Left ventricle myocardium superior (tissue), 1 donor: ENCODE measurements around the gene TENM3. TPM values are rescaled to one million over a fixed set of nuclear protein-coding genes. Genes with fewer than 3 reads are reported as not detected.
"Not testable (repeated sequence)": the region's sequence is repeated elsewhere in the genome, so short reads cannot be mapped to it uniquely, and the experiment has no call there.

Experiments used
- ATAC-seq: fragments of 200-7000 bp; cut with Tn5 transposase; one replicate; pipeline ENCODE4 v1.9.1; 2020; ENCODE audit warnings: mild to moderate bottlenecking, moderate library complexity
- DNase-seq: peaks from one replicate; pipeline ENCODE4 v3.0.0-alpha.2; 2020
- intact Hi-C: fragments of 100-400 bp; cut with micrococcal nuclease; formaldehyde crosslinking; loops from one replicate; pipeline ENCODE4 v1.11.0; 2022
- long read RNA-seq: library from polyadenylated mRNA; unstranded; transcript quantifications from one replicate; pipeline ENCODE4 v2.0.0, GENCODE V29; 2021
- total RNA-seq: library from RNA; stranded (reverse); fragmentation: NEBNext Ultra II Directional; extraction: Animal tissue kit (Norgen Biotek cat#: 25700); gene quantifications from one replicate; pipeline ENCODE4 v1.2.1, GENCODE V29; 2021
- donor health status: DM: no; HTN: yes; CAD: no; lungs with severe emphysema.

TENM3 gene
- total RNA-seq, result 6.8 TPM
- long read RNA-seq, partial matches to known transcripts, result 2 of 3 reads
- long read RNA-seq, other reads (novel, unspliced or antisense), result 1 of 3 reads

DNA sequence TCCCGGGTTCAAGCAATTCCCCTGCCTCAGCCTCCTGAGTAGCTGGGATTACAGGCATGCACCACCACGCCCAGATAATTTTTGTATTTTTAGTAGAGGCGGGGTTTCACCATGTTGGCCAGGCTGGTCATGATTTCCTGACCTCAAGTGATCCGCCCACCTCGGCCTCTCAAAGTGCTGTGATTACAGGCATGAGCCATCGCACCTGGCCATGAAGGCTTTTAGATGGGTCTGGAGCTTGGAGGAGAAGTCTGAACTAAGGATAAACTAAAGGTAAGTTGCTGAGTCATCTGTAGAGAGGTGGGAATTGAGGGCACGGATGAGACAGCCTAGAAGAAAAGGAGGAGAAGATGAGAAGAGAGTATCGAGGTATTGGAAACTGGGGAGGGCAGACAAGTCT is at the start of gene TENM3:
TENM3 (plus strand) TSS at position 199 of the 400 bp plus-strand sequence. CDS start 80,619 bp downstream, outside the sequence.
- intact Hi-C loops, ATAC-seq, DNase-seq: not testable (repeated sequence)

DNA sequence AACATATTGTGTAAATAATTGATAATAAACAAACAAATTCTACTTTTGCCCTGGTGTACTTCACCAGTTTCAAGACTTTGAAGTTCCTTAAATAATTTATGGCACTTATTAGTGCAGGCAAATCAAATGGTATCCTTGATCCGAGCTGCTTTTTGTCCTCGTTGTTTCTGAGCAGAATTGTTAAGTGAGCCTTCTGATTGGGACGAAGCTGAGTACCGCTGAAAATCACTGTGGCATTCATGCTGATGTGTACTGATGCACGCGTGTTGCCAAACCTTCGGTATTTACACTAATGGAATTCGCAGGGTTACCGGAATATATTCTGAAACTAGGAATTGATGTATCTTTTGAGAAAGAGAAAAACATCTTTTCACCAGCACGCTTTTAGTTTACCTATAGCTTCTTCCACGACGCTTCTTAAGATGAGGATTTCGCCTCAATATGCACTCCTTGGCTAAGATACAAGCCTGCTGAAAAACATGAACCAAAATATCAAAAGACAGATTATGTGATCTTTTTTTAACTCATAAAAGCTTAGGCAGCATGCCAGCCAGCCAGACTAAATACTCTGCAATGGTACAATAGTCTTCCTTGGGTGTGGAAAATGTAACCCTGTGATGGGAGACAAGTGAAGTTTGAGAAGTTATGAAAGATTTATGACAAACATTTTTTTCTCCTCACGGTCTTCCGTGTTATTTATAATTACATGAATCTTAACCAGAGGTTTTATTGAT is 48.9 kb upstream of the TENM3 start:
- intact Hi-C loops, result no loop called here
- ATAC-seq, result no peak
- no peak for DNase-seq

DNA sequence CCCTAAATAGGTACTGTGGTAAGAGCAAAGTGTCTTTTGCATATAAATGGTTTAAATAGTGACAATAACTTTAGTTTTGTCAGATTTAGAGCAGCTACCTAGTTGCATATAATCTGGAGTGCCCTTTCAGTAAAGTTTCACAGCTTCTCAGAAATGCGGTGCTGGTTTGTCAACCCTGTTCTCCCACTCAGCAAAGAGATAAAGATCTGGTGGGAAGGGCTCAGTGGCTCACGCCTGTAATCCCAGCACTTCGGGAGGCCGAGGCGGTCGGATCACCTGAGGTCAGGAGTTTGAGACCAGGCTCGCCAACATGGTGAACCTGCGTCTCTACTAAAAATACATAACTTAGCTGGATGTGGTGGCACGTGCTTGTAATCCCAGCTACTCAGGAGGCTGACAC is 45.6 kb upstream of the TENM3 start:
- ATAC-seq (no peak), DNase-seq (no peak)
- intact Hi-C loops, result no loop called here

DNA sequence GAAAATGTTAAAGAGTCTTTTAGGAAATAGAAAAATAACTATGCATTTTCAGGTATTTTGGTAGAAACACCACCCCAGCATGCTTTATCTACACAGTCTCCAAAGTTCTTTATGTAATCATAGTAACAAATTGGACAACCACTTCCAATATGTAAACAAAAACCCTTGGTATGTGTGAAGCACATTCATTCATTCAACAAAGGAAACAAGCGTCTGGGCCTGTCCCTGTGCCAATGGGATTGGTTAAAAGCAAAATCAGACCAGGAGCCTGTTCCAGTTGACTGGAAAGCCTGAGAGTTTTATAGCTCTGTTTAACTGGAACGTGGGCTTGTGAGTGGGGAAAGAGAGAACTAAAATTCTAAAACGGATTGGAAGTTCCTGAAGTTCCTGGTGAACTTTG is 41.3 kb upstream of the TENM3 start:
- intact Hi-C loops, result no loop called here

DNA sequence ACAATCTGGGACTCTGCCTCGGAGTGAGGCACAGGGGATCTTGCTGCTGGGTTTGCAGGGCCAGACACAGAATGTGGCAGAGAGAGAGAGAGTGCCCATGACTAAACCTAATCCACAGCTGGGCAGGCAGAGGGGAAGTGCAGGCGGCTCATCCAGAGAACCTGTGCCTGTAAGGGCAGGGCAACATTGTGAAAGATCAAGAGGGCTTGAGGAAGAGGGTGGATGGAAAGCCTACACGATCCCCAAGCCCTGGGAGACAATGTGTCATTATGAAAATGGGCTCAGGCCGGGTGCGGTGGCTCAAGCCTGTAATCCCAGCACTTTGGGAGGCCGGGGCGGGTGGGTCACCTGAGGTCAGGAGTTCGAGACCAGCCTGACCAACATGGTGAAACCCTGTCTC is 40.6 kb upstream of the TENM3 start:
- ATAC-seq (no peak), DNase-seq (no peak)
- intact Hi-C loops, result no loop called here

More for the DNA sequence above, 41.3 kb upstream of the TENM3 start:
- ATAC-seq (no peak), DNase-seq (no peak)

DNA sequence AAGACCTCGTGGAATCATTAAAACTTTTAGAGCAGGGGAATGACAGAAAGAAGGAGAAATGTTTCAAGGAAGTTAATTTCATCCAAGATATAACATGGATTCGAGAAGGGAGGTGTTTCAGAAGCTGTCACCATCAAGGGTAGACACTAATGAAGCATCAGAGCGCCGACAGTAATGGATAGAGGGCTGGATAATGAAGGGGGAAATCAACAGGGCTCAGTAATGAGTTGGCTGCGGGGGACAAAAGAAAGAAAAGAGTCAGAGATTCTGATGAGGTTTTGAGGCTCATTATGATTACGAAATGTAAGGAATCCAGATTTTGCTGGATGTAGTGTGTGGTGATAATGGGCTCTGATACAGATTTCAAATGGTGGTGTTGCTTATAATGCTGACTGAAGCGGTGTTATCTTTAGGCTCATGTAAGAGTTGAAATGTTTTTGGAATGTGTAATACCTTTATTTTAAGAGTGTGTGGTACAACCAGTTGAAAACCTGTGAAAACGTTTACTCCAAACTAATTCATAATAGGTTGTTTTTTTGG is 39.3 kb upstream of the TENM3 start:
- ATAC-seq (no peak), DNase-seq (no peak)
- intact Hi-C loops, result no loop called here

DNA sequence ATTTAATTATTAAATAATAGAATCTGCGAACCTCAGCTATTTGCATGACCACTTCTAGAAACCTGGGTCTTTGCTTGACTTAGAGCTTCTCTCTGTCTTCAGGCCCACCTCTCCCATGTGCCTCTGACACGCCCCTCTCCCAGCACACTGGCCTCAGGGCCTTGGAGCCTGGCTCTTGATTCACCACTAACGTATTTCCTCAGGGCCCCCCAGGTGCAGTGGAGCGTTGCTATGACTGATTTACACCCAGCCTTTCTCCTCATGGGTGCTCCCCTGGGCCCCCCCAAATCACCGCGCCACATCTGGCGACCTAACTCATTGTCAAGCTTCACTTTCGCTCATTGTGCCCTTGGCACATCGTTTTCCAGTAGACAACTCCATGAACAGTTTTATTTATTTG is 37.9 kb upstream of the TENM3 start:
- ATAC-seq, result no peak
- intact Hi-C loops, result no loop called here
- DNase-seq, result no peak

DNA sequence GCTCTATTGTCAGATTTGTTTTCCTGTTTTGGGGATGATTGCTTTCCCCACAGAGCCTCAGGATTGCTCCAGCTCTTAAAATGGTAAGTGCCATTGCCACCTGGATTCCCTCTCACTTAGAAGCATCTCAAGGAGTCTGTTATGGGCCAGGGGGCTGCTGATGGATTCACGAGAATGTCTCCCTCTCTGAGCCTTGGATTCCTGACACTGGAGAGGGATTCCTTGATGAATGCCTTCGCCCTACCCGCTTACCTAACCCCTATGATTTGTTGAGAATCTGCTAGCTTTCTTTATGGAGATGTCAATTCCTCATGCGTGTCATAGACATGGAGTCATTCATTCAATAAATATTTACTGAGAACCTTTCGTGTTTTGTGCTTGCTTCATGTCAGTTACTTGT is 36.9 kb upstream of the TENM3 start:
- DNase-seq (no peak), ATAC-seq (no peak)
- intact Hi-C loops, result no loop called here

DNA sequence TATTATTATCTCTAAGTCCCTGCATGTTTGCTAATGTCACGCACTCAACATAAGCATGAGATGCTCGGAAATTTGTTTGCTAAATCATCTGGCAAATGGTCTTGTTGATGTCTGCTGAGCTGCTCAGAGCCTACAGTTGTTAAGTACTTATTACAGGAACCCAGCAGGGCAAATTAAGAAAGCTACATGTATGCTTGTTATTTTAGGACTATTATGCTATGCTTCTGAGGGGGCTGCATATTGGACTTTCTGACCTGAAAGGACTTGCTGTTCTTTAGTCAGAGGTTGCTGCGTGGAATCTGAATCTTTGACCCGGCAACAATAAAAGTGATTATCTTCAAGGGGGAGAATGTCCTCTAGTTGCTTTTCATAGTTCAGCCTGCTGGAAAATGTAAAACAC is 36.3 kb upstream of the TENM3 start:
- ATAC-seq (no peak), DNase-seq (no peak)
- intact Hi-C loops, result no loop called here

DNA sequence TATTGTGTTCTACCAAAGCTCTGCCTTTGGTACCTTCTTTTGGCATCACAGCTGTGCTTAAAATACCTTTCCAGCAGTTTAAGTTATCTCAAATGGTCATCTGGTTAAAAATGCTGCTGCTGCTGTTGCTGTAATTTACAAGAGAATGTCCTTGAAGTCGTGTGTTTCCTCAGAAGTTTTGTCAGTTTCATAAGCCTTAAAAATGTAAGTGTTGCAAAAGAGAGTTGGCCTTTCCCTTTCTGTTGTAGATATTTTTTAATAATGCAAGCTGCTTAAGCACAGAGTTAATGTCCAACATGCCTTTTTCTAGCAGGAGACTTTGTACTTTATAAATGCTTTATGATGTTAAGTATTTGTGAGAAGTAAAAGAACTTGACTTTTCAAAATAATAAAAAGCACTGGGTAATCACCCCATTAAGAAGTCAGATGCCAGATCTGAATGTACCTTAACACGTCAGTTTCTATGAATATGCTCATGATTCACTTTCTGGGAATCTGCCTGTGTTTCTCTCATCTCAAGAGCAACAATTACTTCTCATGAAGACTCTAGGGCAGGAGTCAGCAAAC is 35.3 kb upstream of the TENM3 start:
- ATAC-seq (peak; percentile 66), DNase-seq (no peak)
- intact Hi-C loops, result no loop called here

DNA sequence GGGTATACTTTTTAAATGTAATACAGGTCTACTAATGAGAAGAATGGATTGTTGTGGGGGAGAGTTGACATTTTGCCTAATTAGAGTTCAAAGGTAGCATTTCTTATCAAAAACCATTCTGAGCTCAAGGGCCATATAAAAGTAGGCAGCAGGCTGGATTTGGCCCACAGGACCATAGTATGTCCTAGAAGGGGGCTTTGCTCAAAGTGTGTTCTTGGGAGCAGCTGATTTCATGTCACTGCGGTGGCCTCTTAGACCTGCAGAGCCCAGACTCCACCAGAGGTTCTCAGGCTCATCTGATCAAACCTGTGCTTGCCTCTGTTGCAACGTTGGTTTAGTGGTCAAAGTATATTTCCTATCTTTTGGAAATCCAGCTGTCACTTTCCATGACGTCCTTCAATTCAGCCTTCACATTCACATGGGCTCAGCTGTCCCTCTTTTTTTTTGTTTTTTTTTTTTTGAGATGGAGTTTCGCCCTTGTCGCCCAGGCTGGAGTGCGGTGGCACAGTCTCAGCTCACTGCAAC is 34.6 kb upstream of the TENM3 start:
- no peak for ATAC-seq
- intact Hi-C loops, result no loop called here
- no peak for DNase-seq

DNA sequence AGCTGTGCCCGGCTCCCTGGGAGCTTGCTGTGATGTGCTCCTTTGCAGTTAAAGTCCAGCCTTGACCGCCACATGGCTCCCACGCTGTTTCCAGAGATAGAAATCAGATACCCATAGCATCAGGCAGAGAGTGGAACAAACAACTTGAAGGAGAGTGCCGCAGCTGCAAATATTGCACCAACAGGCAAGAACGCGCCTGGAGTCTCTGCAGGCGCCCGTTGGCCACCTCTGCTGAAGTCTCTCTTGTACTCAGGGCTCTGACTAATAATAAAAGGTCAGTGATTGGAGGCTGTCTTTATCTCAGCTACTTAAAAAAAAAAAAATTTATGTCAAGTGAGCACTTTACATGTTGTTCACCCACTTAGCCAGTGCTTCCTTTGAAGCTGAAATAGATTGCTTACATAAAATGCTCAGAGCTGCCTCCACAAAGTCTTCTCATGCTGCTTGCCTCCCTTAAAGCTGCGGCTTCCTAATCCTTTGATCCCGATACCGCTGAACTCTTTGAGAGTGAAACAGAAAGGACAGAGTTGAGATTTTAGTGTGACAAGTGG is 30.9 kb upstream of the TENM3 start:
- DNase-seq, result peak; percentile 37
- intact Hi-C loops, result no loop called here

DNA sequence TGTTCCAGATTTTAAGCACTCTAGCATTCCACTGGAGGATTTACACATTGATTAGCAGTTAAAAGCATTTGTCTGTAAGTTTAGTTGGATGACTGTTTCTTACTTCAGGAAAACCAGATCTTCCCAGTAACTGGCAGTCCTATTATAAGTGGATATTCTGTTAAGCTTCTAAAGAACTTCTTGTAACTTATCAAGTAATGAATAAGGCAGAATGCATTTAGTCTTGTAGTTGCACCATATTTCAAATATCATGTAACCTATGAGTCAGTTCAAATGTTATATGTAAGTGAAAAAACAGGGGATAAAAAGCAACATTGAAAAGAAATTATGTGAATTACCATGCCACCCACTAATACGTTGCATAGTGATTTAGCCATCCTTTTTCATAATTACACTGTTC is 30.2 kb upstream of the TENM3 start:
- intact Hi-C loops, result no loop called here
- ATAC-seq, result no peak
- DNase-seq, result no peak

More for the DNA sequence above, 30.9 kb upstream of the TENM3 start:
- peak; percentile 83 for ATAC-seq

DNA sequence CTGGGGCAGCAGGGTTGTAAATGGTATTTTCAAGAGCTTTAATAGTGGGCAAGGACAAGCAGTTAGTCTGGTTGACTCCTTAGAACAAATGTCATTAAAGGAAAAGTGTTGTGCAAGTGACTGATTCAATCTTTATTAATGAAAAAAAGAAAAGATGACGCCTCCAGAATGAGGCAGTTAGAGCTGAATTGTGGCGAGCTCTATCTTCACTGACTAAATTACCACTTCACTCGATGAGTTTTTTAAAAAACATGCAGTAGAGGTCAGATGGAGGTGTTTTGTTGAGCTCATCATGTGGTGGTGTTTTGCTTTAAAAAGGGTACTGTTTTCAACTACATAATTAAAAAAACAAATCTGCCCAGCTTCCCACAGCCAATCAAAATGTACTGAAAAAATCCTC is 28.1 kb upstream of the TENM3 start:
- intact Hi-C loops, result no loop called here
- DNase-seq, result no peak
- no peak for ATAC-seq

DNA sequence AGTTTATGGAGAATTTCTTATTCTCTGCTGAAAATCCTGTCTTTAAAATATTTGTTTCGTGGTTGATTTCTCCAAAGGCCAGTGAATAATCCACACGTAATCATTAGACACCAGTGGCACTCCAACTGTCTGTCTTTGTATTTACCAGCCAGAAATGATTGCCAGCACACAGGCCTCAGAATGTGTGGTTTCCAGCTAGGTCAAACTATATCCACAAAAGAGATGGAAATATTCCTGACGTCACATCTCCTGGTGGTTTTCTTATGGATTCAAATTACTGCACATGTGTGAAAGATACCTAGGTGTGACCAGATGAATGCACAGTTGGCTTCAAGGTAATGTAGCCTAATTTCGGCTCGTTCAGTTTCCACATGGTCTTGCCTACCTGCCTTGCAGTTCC is 27.2 kb upstream of the TENM3 start:
- intact Hi-C loops, result no loop called here
- ATAC-seq, result no peak
- no peak for DNase-seq

DNA sequence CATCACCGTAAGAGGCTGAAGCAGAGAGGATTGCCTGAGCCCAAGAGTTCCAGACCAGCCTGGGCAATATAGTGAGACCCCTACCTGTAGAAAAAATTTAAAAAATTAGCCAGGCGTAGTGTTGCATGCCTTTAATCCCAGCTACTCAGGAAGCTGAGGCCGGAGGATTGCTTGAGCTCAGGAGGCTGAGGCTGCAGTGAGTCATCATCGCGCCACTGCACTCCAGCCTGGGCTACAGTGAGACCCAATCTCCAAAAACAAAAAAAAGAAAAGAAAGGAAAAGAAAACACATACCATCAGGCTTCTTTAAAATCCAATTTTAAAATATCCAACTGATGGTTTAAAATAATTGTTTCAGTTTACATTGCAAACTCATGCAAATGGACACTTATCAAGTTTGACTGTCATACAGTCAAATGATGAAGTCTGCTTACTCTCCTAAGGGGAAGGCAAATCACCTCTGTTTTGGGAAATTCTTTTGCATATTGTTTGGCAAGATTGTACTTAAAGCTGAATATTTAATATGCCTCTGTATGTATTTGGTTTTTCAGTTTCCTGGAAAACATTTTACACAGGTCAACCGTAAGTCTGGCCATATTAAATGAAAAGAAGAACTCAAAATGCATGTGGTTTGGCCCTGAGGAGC is 23.7 kb upstream of the TENM3 start:
- DNase-seq, result no peak
- intact Hi-C loops, result no loop called here
- ATAC-seq, result no peak

DNA sequence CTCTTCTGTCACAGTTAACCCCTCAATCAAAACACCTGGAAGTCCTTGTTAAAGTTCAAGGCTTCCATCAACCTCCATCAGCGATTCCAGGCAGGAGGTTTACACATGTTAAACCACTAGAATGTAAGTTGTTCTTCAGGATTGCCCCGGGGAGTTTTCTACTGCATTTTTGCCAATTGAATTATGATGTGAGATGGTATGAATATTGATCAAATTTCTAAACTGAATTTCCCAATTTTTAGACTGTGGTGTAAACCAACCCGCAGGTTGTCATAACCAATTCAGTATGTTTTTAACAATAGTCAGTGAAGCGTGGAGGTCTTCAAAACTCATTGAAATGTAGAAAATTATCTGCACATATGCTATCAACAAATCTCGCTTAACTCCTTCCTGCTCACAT is 21.2 kb upstream of the TENM3 start:
- ATAC-seq (no peak), DNase-seq (no peak)
- intact Hi-C loops, result no loop called here

DNA sequence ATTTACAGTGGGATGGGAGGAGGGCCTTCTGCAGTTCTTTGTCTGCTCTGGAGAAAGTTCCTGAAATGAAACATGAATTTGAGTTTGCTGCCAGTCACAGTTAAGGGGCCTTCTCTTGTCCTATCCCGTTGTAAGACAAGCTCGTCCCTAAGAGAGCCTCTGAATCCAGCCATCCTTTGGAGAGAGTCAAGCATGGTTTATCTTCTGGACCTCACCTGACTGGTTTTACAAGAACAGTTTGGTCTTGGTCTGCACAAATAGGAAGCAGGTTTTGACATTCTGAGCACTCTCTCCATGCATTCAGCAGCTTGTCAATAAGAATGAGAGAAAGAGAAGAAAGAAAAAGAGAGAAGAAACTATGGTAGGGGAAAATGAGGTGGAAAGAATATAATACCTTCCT is 20.4 kb upstream of the TENM3 start:
- DNase-seq (no peak), ATAC-seq (no peak)
- intact Hi-C loops, result no loop called here

DNA sequence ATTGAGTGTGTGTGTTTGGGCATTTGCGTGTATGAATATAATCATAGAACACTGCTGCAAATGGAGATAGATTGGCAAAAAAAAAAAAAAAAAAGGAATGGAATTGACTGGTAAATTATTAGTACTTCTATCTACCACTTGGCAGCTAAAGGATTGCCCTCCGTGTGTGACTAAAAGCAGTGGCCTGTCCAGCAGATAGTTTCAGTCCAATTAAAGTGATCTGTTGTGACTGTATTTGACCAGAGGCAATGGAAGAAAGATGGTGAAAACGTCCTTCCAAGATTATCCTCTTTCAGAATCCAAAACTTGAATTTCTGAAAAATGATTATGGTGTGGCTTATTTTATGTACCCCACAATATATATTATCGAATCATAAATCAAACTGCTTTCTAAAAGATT is 19.5 kb upstream of the TENM3 start:
- intact Hi-C loops, result no loop called here
- no peak for DNase-seq

More for the DNA sequence above, 19.5 kb upstream of the TENM3 start:
- no peak for ATAC-seq
